Neural cell (in vitro differentiated cells): Measurements from ENCODE around the gene SCNN1A. TPM values are rescaled to one million over a fixed set of nuclear protein-coding genes. Genes with fewer than 3 reads are reported as not detected.

Source experiments
- H2AFZ ChIP-seq: fragments of 200-600, 300-800 bp; sonication (generic), shearing (Covaris generic); 2 replicates; pipeline ENCODE4 v1.6.0; 2014; ENCODE audit warnings: low read depth, mild to moderate bottlenecking, antibody characterized with exemption, low read length, moderate library complexity
- H3F3A ChIP-seq: fragments of 200-600 bp; shearing (Covaris generic); 2 replicates; pipeline ENCODE4 v1.6.1; 2016; ENCODE audit warnings: mild to moderate bottlenecking, moderate library complexity, mixed read lengths, antibody characterized with exemption, low read length; ENCODE audit not compliant: insufficient read depth, poor library complexity, severe bottlenecking
- H3K27ac ChIP-seq: fragments of 200-600, 300-800 bp; sonication (generic), shearing (Covaris generic); 2 replicates; pipeline ENCODE4 v1.5.1; 2014; ENCODE audit warnings: mild to moderate bottlenecking, low read length, moderate library complexity
- H3K27me3 ChIP-seq: fragments of 300-800, 200-600 bp; sonication (generic), shearing (Covaris generic); 2 replicates; pipeline ENCODE4 v1.6.0; 2014; ENCODE audit warnings: mild to moderate bottlenecking, low read depth, low read length, moderate library complexity; ENCODE audit not compliant: insufficient read depth
- H3K36me3 ChIP-seq: fragments of 300-800, 200-600 bp; sonication (generic), shearing (Covaris generic); 2 replicates; pipeline ENCODE4 v1.5.1; 2014; ENCODE audit warnings: mild to moderate bottlenecking, antibody characterized with exemption, low read length, moderate library complexity; ENCODE audit not compliant: insufficient read depth
- H3K4me2 ChIP-seq: fragments of 300-800, 200-600 bp; sonication (generic), shearing (Covaris generic); 2 replicates; pipeline ENCODE4 v1.6.0; 2014; ENCODE audit warnings: mild to moderate bottlenecking, low read length
- H3K4me3 ChIP-seq: fragments of 300-800, 200-600 bp; sonication (generic), shearing (Covaris generic); 2 replicates; pipeline ENCODE4 v1.5.1; 2014; ENCODE audit warnings: mild to moderate bottlenecking, low read length, moderate library complexity
- H3K79me2 ChIP-seq: fragments of 200-600 bp; shearing (Covaris generic); replicated peaks from 2 replicates; pipeline ENCODE4 v1.6.0; 2014; ENCODE audit warnings: mild to moderate bottlenecking, low read length, moderate library complexity; ENCODE audit not compliant: insufficient read depth
- H3K9ac ChIP-seq: fragments of 300-800, 200-600 bp; sonication (generic), shearing (Covaris generic); 2 replicates; pipeline ENCODE4 v1.6.1; 2016; ENCODE audit warnings: mild to moderate bottlenecking, low read length, mixed read lengths
- H3K9me2 ChIP-seq: fragments of 200-600 bp; shearing (Covaris generic); 2 replicates; pipeline ENCODE4 v1.6.1; 2016; ENCODE audit warnings: mild to moderate bottlenecking, low read length, mixed read lengths; ENCODE audit not compliant: insufficient read depth
- H3K9me3 ChIP-seq: fragments of 200-600, 300-800 bp; sonication (generic), shearing (Covaris generic); 2 replicates; pipeline ENCODE4 v1.6.1; 2016; ENCODE audit warnings: mild to moderate bottlenecking, mixed run types, low read length, moderate library complexity, mixed read lengths
- H4K20me1 ChIP-seq: fragments of 200-600 bp; shearing (Covaris generic); 2 replicates; pipeline ENCODE4 v1.6.1; 2016; ENCODE audit warnings: mild to moderate bottlenecking, mixed run types; ENCODE audit not compliant: insufficient read depth
- CTCF ChIP-seq: fragments of 450-650 bp; IDR thresholded peaks from 2 replicates; pipeline ENCODE4 v1.5.1; 2014; ENCODE audit warnings: antibody characterized with exemption, mild to moderate bottlenecking, moderate library complexity; ENCODE audit not compliant: poor library complexity, severe bottlenecking
- EP300 ChIP-seq: fragments of 450-650 bp; conservative IDR thresholded peaks from 2 replicates; pipeline ENCODE4 v1.6.1; 2014; ENCODE audit warnings: antibody characterized with exemption, mild to moderate bottlenecking, moderate library complexity; ENCODE audit not compliant: poor library complexity, severe bottlenecking
- EZH2 ChIP-seq: fragments of 200-600, 300-800 bp; shearing (Covaris generic), sonication (generic); IDR thresholded peaks from 2 replicates; pipeline ENCODE4 v1.6.1; 2014; ENCODE audit warnings: antibody characterized with exemption, low read length, borderline replicate concordance, mild to moderate bottlenecking; ENCODE audit not compliant: insufficient read depth, poor library complexity, severe bottlenecking
- MXI1 ChIP-seq: fragments of 450-650 bp; conservative IDR thresholded peaks from 2 replicates; pipeline ENCODE4 v1.6.1; 2014; ENCODE audit warnings: antibody characterized with exemption, mild to moderate bottlenecking; ENCODE audit not compliant: poor library complexity, severe bottlenecking
- POLR2AphosphoS5 ChIP-seq: IDR thresholded peaks from 2 replicates; pipeline ENCODE4 v1.6.1; 2012
- RAD21 ChIP-seq: fragments of 450-650 bp; conservative IDR thresholded peaks from 2 replicates; pipeline ENCODE4 v1.6.1; 2014; ENCODE audit warnings: antibody characterized with exemption, mild to moderate bottlenecking, moderate library complexity
- REST ChIP-seq: IDR thresholded peaks from 2 replicates; pipeline ENCODE4 v1.6.1; 2012; ENCODE audit warnings: borderline replicate concordance
- SMC3 ChIP-seq: fragments of 450-650 bp; conservative IDR thresholded peaks from 2 replicates; pipeline ENCODE4 v1.6.1; 2014; ENCODE audit warnings: antibody characterized with exemption, mild to moderate bottlenecking, moderate library complexity; ENCODE audit not compliant: poor library complexity
- TAF1 ChIP-seq: IDR thresholded peaks from 2 replicates; pipeline ENCODE4 v1.6.1; 2012; ENCODE audit warnings: low read depth
- polyA plus RNA-seq: library from polyadenylated mRNA; depleted of rRNA; stranded (reverse); fragments of >200 nt; gene quantifications from 2 replicates; pipeline ENCODE4 v1.2.3, GENCODE V29; 2014

Gene SCNN1A
- polyA plus RNA-seq, 1 donor from 2014 or later: not detected

GRCh38 chr12:6330192-6330591 is 45.2 kb downstream of the SCNN1A start:
- Histone ChIP-seq H4K20me1 (no peaks in the 10 kb centered on the region), H2AFZ (no peak overlapping the region), H3K27me3 (no peaks in the 10 kb centered on the region), H3K27ac (no peak overlapping the region), H3F3A (no peaks in the 10 kb centered on the region), H3K4me2 (no peak overlapping the region), H3K9me2 (no peaks in the 10 kb centered on the region), H3K9me3 (no peaks in the 10 kb centered on the region), H3K36me3 (no peaks in the 10 kb centered on the region), H3K9ac (no peak overlapping the region), H3K4me3 (no peak overlapping the region), H3K79me2 (no peaks in the 10 kb centered on the region)
- no peak for TF ChIP-seq EZH2
- TF ChIP-seq RAD21: no peak
- no peak for TF ChIP-seq MXI1
- no peak for TF ChIP-seq CTCF
- TF ChIP-seq REST: no peak
- no peak for TF ChIP-seq TAF1
- no peak for TF ChIP-seq POLR2AphosphoS5
- TF ChIP-seq EP300: no peak
- no peak for TF ChIP-seq SMC3

- Histone ChIP-seq H3K4me3 (no peak overlapping the region), H3K27me3 (no peaks in the 10 kb centered on the region), H3K4me2 (no peak overlapping the region), H3K9me2 (no peaks in the 10 kb centered on the region), H3K79me2 (no peaks in the 10 kb centered on the region), H3K9ac (no peak overlapping the region), H3K9me3 (no peaks in the 10 kb centered on the region), H3K36me3 (no peaks in the 10 kb centered on the region), H3K27ac (no peak overlapping the region), H2AFZ (no peak overlapping the region), H4K20me1 (no peaks in the 10 kb centered on the region), H3F3A (no peaks in the 10 kb centered on the region)
- TF ChIP-seq EP300: no peak
- no peak for TF ChIP-seq TAF1
- TF ChIP-seq REST: no peak
- no peak for TF ChIP-seq SMC3
- TF ChIP-seq MXI1: no peak
- no peak for TF ChIP-seq POLR2AphosphoS5
- no peak for TF ChIP-seq EZH2
- TF ChIP-seq CTCF: no peak
- no peak for TF ChIP-seq RAD21
Measured at GRCh38 chr12:6329703-6330064, 45.7 kb downstream of the SCNN1A start.
